HG03457 (cell line): ENCODE results near the gene SRD5A2.

Source experiments
- ATAC-seq: cut with Tn5 transposase; IDR thresholded peaks from one replicate; pipeline ENCODE4 v1.9.1; 2021; ENCODE audit warnings: moderate number of reproducible peaks; ENCODE audit not compliant: unreplicated experiment

Gene SRD5A2

GRCh38 chr2:31474296-31474695, 106.4 kb downstream of the SRD5A2 start:
- ATAC-seq = no peak
